ENCODE data around the gene POU2F1. TPM values are rescaled to one million over a fixed set of nuclear protein-coding genes. Genes with fewer than 3 reads are reported as not detected.

POU2F1 gene
- total and polyA plus RNA-seq, 7 donors: 2.3 to 35.5 (median 15.0) TPM

GRCh38 chr1:167360120-167360519 is 139.4 kb downstream of the POU2F1 start:
- 82 to 85% methylated on average over 4 of the region's 4 CpGs for WGBS, 2 donors
- TF ChIP-seq POLR2AphosphoS5 (IDR thresholded peaks at IDR 0.05): no peak
- TF ChIP-seq EP300 (IDR thresholded peaks at IDR 0.05): no peak
- TF ChIP-seq POLR2A (IDR thresholded peaks at IDR 0.05): no peak
- no peak for TF ChIP-seq CTCF (IDR thresholded peaks at IDR 0.05)
- Histone ChIP-seq H3K9me3 (no peaks in the 10 kb centered on the region), H3K27me3 (no peaks in the 10 kb centered on the region), H3K4me3 (no peak overlapping the region), H3K27ac (no peak overlapping the region), H3K36me3 (peaks cover 0 to under 1% (median 0%) of the 10 kb centered on the region in 4 donors), H3K4me1 (no peaks in the 10 kb centered on the region)
- intact Hi-C loops (cut with DNase I): no loop called here
- no peak for DNase-seq

GRCh38 chr1:167362638-167363037 is 142.0 kb downstream of the POU2F1 start:
- Histone ChIP-seq H3K27me3 (no peaks in the 10 kb centered on the region), H3K36me3 (peaks cover 0 to 12% (median 4%) of the 10 kb centered on the region in 4 donors), H3K9me3 (no peaks in the 10 kb centered on the region), H3K27ac (no peak overlapping the region), H3K4me3 (no peak overlapping the region), H3K4me1 (no peaks in the 10 kb centered on the region)
- DNase-seq: no peak
- 70 to 91% methylated on average over 1 of the region's 1 CpG for WGBS, 2 donors
- TF ChIP-seq POLR2A (IDR thresholded peaks at IDR 0.05) (no peak), POLR2AphosphoS5 (IDR thresholded peaks at IDR 0.05) (no peak), CTCF (IDR thresholded peaks at IDR 0.05) (no peak), EP300 (IDR thresholded peaks at IDR 0.05) (no peak)
- intact Hi-C loops (cut with DNase I): no loop called here

- TF ChIP-seq POLR2A (IDR thresholded peaks at IDR 0.05): no peak
- TF ChIP-seq POLR2AphosphoS5 (IDR thresholded peaks at IDR 0.05): no peak
- no peak for TF ChIP-seq EP300 (IDR thresholded peaks at IDR 0.05)
- no peak for TF ChIP-seq CTCF (IDR thresholded peaks at IDR 0.05)
- no peaks in the 10 kb centered on the region for H3K27me3 ChIP-seq
- intact Hi-C loops (cut with DNase I): no loop called here
- H3K9me3 ChIP-seq: no peaks in the 10 kb centered on the region
- WGBS, 2 donors: 95 to 96% methylated on average over 2 of the region's 2 CpGs
- no peaks in the 10 kb centered on the region for H3K4me1 ChIP-seq
- no peak overlapping the region for H3K4me3 ChIP-seq
- H3K36me3 ChIP-seq: peaks cover 0 to 12% (median 4%) of the 10 kb centered on the region in 4 donors
- DNase-seq: no peak
- H3K27ac ChIP-seq: no peak overlapping the region
Observed at GRCh38 chr1:167364826-167365225, 144.1 kb downstream of the POU2F1 start.

GRCh38 chr1:167365360-167365759 is 144.7 kb downstream of the POU2F1 start:
- H3K4me1 ChIP-seq: no peaks in the 10 kb centered on the region
- intact Hi-C loops (cut with DNase I): no loop called here
- DNase-seq: no peak
- H3K9me3 ChIP-seq: no peaks in the 10 kb centered on the region
- H3K27ac ChIP-seq: no peak overlapping the region
- H3K36me3 ChIP-seq: peaks cover 0 to 12% (median 4%) of the 10 kb centered on the region in 4 donors
- no peak for TF ChIP-seq POLR2AphosphoS5 (IDR thresholded peaks at IDR 0.05)
- no peak for TF ChIP-seq POLR2A (IDR thresholded peaks at IDR 0.05)
- no peak for TF ChIP-seq EP300 (IDR thresholded peaks at IDR 0.05)
- TF ChIP-seq CTCF (IDR thresholded peaks at IDR 0.05): no peak
- no peak overlapping the region for H3K4me3 ChIP-seq
- H3K27me3 ChIP-seq: no peaks in the 10 kb centered on the region
- 98% methylated on average over 2 of the region's 2 CpGs for WGBS, 2 donors

GRCh38 chr1:167367705-167368104 is 147.0 kb downstream of the POU2F1 start:
- no peak overlapping the region for H3K27ac ChIP-seq
- WGBS, 2 donors: 93 to 94% methylated on average over 4 of the region's 4 CpGs
- H3K4me1 ChIP-seq: no peaks in the 10 kb centered on the region
- H3K36me3 ChIP-seq: peaks cover 0 to 18% (median 4%) of the 10 kb centered on the region in 4 donors
- intact Hi-C loops (cut with DNase I): no loop called here
- no peak for DNase-seq
- H3K27me3 ChIP-seq: no peaks in the 10 kb centered on the region
- no peak overlapping the region for H3K4me3 ChIP-seq
- H3K9me3 ChIP-seq: no peaks in the 10 kb centered on the region
- no peak for TF ChIP-seq EP300 (IDR thresholded peaks at IDR 0.05)
- no peak for TF ChIP-seq POLR2A (IDR thresholded peaks at IDR 0.05)

Data from sigmoid colon (tissue), 7 donors.